Right lobe of liver (tissue), 6 donors: ENCODE measurements around the gene CACNB2. TPM values are rescaled to one million over a fixed set of nuclear protein-coding genes. Genes with fewer than 3 reads are reported as not detected.

Experiments
- ATAC-seq, 4 donors: fragments of 200-7000 bp; cut with Tn5 transposase; one replicate each; pipeline ENCODE4 v1.9.1; 2020; ENCODE audit warnings: mild to moderate bottlenecking in 4 of 4, moderate library complexity in 4 of 4
- DNase-seq, 3 donors: peaks; one replicate each; pipeline ENCODE4 v3.0.0-alpha.2; 2020
- H3K27ac ChIP-seq, 3 donors: fragments of 200-600 bp; one replicate each; pipeline ENCODE4 v1.8.0; 2022
- H3K27me3 ChIP-seq, 2 donors: fragments of 200-600 bp; one replicate each; pipeline ENCODE4 v1.8.0; 2022
- H3K36me3 ChIP-seq, 4 donors: fragments of 200-600 bp; sonication (generic) in 1 of 4; one replicate each; pipeline versions ENCODE4 v1.5.1 to v1.8.0; 2017 to 2022; ENCODE audit warnings: control low read depth in 1 of 4
- H3K4me1 ChIP-seq, 4 donors: fragments of 200-600 bp; sonication (generic) in 1 of 4; one replicate each; pipeline versions ENCODE4 v1.5.1 to v1.8.0; 2017 to 2022; ENCODE audit warnings: control low read depth in 1 of 4
- H3K4me3 ChIP-seq, 3 donors: fragments of 200-600 bp; one replicate each; pipeline ENCODE4 v1.8.0; 2022
- H3K9me3 ChIP-seq, 4 donors: fragments of 200-600 bp; sonication (generic) in 1 of 4; one replicate each; pipeline versions ENCODE4 v1.5.1 to v1.8.0; 2017 to 2022; ENCODE audit warnings: control low read depth in 1 of 4
- CTCF ChIP-seq, 4 donors: fragments of 200-600 bp in 3 of 4; fragments of 450-650 bp in 1 of 4; IDR thresholded peaks; one replicate each; pipeline versions ENCODE4 v1.5.1 to v1.8.0; 2016 to 2022; ENCODE audit warnings: antibody characterized with exemption in 4 of 4, mild to moderate bottlenecking in 2 of 4
- POLR2A ChIP-seq: fragments of 450-650 bp; IDR thresholded peaks from one replicate; pipeline ENCODE4 v1.6.1; 2017; ENCODE audit warnings: antibody characterized with exemption, mild to moderate bottlenecking
- WGBS: methylation state at CpG from one replicate; pipeline ENCODE4 v1.1.6; 2018; ENCODE audit warnings: low coverage, low lambda C conversion rate; ENCODE audit not compliant: insufficient coverage; ENCODE audit errors: missing lambda C conversion rate; 5-methylcytosine and 5-hydroxymethylcytosine counted together
- intact Hi-C, 2 donors: fragments of 100-400 bp; cut with DNase I; formaldehyde crosslinking; loops; one replicate each; pipeline versions ENCODE4 v1.11.2 to v1.14.1; 2022
- total RNA-seq, 6 experiments: library from RNA; depleted of rRNA in 2 of 6; stranded (reverse); fragments of >200 nt in 2 of 6; fragmentation: NEBNext Ultra II Directional in 3 of 6; extraction: Animal tissue kit (Norgen Biotek cat#: 25700) in 3 of 6; gene quantifications; one replicate each; pipeline versions ENCODE4 v1.1.0 to v1.2.4, GENCODE V29; 2016 to 2023
- donor health status: DM: no; HTN: yes; CAD: no.
- donor health status: DM: no; HTN: no; CAD: no.
- donor health status: DM: no; HTN: no; CAD: no.
- donor health status: DM: no; HTN: yes; CAD: no.
- donor health status: DM: no; HTN: yes; CAD: no.

CACNB2 gene
- total RNA-seq, 6 experiments from 2014 or later: 0.12 to 1.8 (median 1.0) TPM; not detected in 1

DNA sequence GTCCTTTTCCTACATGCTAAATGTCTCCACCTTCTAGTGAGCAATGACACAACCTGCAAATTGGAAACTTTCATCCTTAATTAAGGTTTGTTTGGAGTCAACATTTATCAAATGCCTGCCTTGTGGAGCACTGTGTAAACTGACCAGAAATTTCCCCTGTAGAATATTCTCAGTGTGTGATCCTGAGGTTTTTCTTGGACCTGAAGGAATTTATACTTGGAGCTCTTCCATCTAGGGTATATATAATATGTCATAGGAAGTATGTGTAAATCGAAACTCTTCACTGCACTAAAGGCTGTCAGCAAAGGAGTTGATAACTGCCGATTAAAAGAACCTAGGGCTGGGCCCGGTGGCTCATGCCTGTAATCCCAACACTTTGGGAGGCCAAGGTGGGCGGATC, 358.8 kb downstream of the CACNB2 start:
- Histone ChIP-seq H3K27ac (no peak overlapping the region), H3K27me3 (no peaks in the 10 kb centered on the region), H3K4me3 (no peak overlapping the region), H3K36me3 (no peaks in the 10 kb centered on the region), H3K4me1 (no peaks in the 10 kb centered on the region), H3K9me3 (no peaks in the 10 kb centered on the region)
- TF ChIP-seq POLR2A (no peak), CTCF (IDR thresholded peaks at IDR 0.05) (no peak)
- intact Hi-C loops: no loop called here
- no peak for DNase-seq
- no peak for ATAC-seq
- WGBS: 71% methylated on average over 3 of the region's 4 CpGs

DNA sequence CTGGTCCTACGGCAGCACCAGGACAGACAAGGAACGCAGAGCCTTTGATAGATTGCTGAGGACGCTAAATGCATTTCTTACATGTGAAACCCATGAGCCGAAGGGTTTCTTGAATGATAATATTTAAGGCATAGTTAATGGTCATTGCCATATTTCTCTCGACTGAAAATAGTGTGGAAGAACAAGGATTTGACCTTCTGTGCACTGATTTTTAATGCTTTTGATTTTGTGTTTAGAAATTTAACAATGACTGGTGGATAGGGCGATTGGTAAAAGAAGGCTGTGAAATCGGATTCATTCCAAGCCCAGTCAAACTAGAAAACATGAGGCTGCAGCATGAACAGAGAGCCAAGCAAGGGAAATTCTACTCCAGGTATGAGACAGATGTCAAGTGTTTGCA, 360.4 kb downstream of the CACNB2 start:
- ATAC-seq: no peak

DNA sequence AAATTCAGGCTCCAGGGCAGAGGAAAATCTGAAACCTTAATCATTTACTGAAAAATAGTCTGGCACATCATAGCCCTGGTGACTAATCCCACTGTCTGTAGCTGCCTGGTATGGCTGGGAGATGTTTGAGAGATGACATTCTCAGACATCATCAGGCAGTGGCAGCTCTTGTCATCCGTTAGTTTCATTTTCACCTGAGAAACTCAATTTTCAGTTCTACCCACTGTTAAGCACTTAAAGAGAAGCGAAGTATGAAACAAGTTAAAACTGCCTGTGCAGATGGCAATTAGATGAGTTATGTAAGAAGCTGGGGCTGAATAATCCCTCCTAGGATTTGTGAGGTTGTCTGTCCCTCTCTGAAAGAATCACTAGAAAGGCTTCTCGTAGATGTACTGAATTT, 361.0 kb downstream of the CACNB2 start:
- H3K4me1 ChIP-seq: no peaks in the 10 kb centered on the region
- no peaks in the 10 kb centered on the region for H3K9me3 ChIP-seq
- WGBS: 62% methylated on average over 3 of the region's 3 CpGs
- no peaks in the 10 kb centered on the region for H3K27me3 ChIP-seq
- H3K4me3 ChIP-seq: no peak overlapping the region
- H3K27ac ChIP-seq: no peak overlapping the region
- no peak for TF ChIP-seq CTCF (IDR thresholded peaks at IDR 0.05)
- TF ChIP-seq POLR2A: no peak
- DNase-seq (no peak), ATAC-seq (no peak)
- H3K36me3 ChIP-seq: no peaks in the 10 kb centered on the region
- intact Hi-C loops: no loop called here

More for the DNA sequence above, 360.4 kb downstream of the CACNB2 start:
- no peak overlapping the region for H3K4me3 ChIP-seq
- no peaks in the 10 kb centered on the region for H3K4me1 ChIP-seq
- H3K27me3 ChIP-seq: no peaks in the 10 kb centered on the region
- 83% methylated on average over 7 of the region's 7 CpGs for WGBS
- TF ChIP-seq CTCF (IDR thresholded peaks at IDR 0.05) (no peak), POLR2A (no peak)
- H3K27ac ChIP-seq: no peak overlapping the region
- intact Hi-C loops: no loop called here
- H3K9me3 ChIP-seq: no peaks in the 10 kb centered on the region
- no peaks in the 10 kb centered on the region for H3K36me3 ChIP-seq
- no peak for DNase-seq

DNA sequence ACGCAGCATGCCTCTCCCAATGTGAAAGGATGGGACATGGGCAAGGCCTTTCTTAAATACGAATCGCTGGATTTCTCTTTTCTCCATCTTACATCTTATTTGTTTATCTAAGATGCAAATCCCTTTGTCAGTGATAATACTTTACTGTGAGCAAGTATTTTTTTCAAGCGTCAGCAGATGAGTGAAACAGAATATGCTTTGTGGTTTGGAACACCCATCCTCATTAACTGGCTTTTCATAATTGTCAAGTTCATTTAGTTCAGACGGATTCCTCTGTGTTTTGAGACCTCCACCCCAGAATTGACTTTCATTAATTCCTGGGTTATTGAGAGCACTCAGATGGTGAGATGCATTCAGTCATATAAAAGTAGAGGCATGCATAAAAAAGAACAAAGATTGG, 361.4 kb downstream of the CACNB2 start:
- WGBS: 75% methylated on average over 5 of the region's 5 CpGs
- ATAC-seq: no peak

More for the DNA sequence above, 361.4 kb downstream of the CACNB2 start:
- TF ChIP-seq CTCF (IDR thresholded peaks at IDR 0.05): no peak
- TF ChIP-seq POLR2A: no peak
- Histone ChIP-seq H3K4me3 (no peak overlapping the region), H3K27me3 (no peaks in the 10 kb centered on the region), H3K9me3 (no peaks in the 10 kb centered on the region), H3K27ac (no peak overlapping the region), H3K36me3 (no peaks in the 10 kb centered on the region), H3K4me1 (no peaks in the 10 kb centered on the region)
- intact Hi-C loops: no loop called here
- no peak for DNase-seq
